Activated CD8-positive, alpha-beta memory T cell treated with anti-CD3 and anti-CD28 coated beads, Interleukin-2, amount 50 U/mL, for 1 hour (primary cell): ENCODE results near the gene CENPU.

Source experiments
- DNase-seq: peaks from one replicate; pipeline ENCODE4 v3.0.0-alpha.2; 2020; ENCODE audit errors: extremely low read depth

Gene CENPU

DNA sequence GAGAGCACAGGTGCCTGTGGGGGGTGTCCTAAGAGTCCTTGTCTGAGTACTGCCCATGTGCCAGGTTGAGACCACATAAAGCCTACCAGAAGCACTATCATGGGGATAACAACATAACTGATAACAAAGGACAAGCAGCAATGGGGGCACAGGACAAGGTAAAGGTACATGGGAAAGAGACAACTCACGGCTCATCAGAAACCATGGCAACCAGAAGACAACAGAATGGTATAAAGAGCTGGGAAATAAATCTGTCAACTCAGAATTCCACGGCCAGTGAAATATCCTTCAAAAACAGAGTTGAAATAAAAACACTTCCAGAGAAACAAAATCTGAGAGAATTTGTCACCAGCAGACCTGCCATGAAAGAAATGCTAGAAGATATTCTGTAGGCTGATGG, 20.0 kb downstream of the CENPU start:
- no peak for DNase-seq

- DNase-seq, result no peak
These were observed 21.6 kb downstream of the CENPU start for GRCh38 chr4:184712322-184712721.

DNA sequence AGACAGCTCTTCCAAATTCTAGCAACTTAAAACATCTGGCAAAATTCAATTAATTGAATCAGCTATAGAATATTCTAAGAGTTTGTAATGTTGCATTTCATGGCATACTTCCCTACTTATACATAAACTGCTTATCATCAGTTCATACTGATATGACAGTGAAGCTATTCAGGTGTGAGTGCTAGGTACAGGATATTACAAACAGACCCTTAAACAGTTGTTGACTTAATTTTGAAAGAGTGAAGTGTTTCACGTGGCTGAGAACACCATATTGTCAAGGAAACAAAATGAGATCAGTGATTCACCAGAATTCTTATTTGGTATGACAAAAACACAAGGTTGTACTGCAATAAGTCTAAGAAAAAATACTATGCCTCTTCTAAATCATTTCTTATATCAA, 27.4 kb downstream of the CENPU start:
- no peak for DNase-seq

DNA sequence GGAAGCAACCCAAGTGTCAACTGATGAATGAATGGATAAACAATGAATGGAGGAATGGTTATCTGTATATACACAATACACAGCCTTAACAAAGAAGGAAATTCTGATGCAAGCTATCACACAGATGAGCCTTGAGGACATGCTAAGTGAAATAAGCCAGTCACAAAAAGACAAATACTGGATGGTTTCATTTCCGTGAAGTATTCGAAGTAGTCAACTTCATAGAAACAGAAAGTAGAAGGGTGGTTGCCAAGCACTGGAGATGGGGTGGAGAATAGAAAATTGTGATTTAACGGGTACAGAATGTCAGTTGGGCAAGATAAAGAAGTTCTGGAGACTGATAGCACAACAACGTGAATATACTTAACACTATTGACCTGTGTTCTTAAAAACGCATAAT, 28.2 kb downstream of the CENPU start:
- no peak for DNase-seq

DNA sequence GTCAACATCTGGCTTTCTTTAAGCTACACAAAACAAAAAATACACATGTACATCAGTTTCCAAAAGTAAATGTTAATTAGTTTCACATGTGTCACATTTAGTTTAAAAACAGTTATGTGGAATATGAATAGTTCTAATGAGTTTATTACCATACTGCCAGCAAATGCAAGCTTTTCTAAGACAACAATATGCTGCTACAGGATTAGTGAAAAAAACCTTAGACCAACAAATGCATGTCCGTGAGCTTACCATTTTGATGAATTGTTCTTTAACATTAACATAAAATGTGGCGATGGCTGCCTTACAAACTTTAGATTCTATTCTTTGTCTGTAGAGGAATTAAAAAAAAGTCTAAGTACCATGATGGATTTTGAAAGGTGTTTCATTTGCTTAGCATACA, 31.8 kb downstream of the CENPU start:
- no peak for DNase-seq

DNA sequence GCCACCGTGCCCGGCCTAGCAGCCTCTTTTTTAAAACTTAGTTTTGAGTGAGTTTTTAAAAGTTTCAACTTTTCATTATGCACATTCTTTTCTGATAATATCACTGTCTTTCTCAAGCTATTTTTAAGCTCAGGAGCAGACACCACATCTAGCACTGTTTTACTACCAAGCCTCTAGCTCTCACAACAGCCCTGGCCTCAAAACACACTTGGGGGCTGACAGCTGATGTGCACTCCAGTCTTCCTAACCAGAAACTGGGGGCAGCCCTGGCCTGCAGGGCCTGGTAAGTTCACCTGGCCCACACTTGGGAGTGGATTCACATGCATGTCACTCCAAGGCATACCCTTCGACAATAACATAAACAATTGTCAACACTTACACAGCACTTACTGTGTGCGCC, 34.0 kb downstream of the CENPU start:
- no peak for DNase-seq

DNA sequence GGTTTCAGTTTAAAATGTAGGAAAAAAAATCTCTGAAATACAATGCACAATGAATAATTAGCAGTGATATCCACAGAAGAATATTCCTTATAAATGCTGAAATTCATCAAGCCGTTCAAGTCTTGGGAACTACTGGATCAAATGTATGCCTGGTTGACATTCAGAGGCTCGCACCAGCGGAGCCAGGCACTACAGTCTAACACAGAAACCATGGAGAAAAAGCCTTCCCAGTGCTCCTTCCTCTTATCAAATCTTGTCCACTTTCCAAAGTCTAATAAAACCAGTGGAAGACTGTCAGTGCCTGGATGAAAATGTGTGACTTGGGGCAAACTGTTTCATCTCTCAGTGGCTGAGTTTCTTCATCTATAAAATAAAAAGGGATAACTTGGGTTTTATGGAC, 35.9 kb downstream of the CENPU start:
- DNase-seq, result no peak

- DNase-seq, result no peak
These were observed 38.6 kb downstream of the CENPU start for GRCh38 chr4:184695178-184695896.

GRCh38 chr4:184694412-184694956, 39.4 kb downstream of the CENPU start:
- DNase-seq, result no peak

DNA sequence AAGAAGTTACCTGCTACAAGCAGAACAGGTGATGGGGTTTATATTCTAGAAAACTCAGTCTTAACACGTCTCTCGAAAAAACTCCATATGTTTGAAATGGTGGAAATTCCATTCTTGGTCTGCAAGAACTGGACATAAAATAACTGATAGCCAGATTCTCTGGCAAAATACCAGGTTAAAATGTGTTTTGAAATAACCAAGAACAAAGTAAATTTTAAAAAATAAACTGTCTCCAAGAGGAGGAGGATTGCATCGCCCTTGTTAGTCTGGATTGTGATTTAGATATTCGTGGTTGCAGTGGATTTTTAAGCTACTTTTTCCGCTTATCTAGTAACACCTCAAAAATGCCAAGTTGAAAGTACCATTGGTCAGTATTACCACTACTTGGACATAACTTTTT, 40.8 kb downstream of the CENPU start:
- no peak for DNase-seq

DNA sequence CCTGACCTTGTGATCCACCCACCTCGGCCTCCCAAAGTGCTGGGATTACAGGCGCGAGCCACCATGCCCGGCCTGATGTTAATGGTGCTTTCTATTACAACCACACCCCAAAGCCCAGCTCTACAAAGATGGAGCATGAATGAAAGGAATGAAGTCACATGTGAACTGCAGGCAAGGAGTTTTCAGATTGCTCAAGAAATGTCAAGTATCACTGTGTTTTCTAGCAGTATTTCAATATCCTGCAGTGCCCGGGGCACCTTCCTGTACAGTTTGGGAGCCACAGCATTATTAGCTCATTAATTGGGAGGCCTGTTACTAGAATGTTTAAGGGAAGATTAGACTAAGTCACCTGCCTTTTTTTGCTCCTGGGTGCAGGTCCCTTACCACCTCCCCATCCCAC, 44.2 kb downstream of the CENPU start:
- DNase-seq, result no peak

- no peak for DNase-seq
These were observed 45.4 kb downstream of the CENPU start for GRCh38 chr4:184688447-184688846.

- no peak for DNase-seq
These were observed 45.9 kb downstream of the CENPU start for GRCh38 chr4:184688005-184688404.

- DNase-seq, result no peak
These were observed 49.3 kb downstream of the CENPU start for GRCh38 chr4:184684491-184685189.

DNA sequence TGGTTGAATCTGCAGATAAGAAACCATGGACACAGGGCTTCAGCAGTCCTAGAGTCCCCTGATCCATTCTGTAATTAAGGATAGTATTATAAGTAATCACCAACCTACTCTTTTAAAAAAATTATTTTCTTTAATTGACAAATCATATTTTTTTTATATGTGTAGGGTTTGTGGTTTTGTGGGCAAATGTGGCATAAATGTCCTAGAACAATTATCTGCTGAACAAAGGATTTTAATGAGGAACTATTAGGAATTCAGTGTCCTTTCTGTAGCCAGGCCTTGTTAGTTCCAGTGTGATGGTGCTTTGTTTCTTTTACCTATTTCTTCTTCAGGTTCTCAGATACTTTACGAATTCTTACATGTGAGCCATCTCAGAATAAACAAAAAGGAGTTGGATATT, 52.0 kb downstream of the CENPU start:
- no peak for DNase-seq

GRCh38 chr4:184680698-184681097, 53.2 kb downstream of the CENPU start:
- DNase-seq, result no peak

GRCh38 chr4:184675821-184676492, 57.9 kb downstream of the CENPU start:
- no peak for DNase-seq

DNA sequence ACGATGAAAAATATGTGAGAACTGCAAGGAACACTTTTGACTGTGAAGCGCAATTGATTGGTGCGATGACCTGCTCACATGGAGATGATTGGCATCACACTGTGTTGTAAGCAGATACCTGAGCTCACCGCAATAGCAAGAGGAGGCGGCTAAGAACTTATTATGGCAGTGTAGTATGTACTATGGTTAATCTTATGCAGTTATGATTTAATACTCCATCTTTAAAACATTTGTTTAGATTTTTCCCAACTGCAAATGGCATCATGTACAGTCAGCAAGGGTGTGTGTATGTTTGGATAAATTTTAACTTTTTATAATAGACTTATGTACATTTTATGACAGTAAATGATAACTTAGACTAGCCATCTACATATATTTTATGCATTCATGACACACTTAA, 58.9 kb downstream of the CENPU start:
- DNase-seq, result no peak

DNA sequence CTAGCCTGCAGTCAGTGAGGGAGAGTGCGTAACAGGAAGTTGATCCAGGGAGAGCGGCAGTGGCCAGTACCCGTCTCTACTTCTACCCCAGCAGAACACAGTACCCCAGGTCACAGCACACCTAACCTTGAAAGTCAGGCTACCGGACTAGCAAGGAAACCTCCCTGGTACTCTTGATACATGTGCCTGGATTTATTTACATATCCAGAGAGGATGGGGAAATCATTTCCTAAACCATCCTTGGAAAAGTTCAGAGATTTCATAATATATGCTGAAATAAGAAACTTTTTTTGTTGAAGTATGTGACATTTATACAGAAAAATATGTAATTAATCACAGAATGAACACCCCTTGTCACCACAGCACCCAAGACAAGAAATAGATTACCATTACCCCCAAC, 59.9 kb downstream of the CENPU start:
- DNase-seq, result no peak

DNA sequence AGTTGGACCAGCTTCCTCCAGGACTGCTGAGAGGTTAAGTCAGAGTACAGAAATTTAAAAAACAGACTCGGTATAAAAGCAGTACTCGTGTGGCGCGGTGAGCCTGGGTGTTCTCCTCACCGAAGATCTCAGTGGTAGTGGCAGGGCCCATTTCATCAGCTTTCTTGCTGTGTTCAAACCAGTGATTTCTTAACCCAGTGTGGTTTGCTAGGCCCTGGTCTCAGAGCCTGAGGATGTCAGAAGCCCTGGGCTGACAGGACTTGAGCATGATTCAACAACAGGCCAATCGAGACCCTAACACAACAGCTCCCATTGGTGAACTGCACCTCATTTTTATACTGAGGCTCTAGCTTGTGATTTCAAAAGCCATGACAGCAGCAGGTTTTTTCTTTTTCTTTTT, 61.2 kb downstream of the CENPU start:
- DNase-seq, result no peak

- no peak for DNase-seq
These were observed 62.8 kb downstream of the CENPU start for GRCh38 chr4:184671101-184671500.

- DNase-seq, result no peak
These were observed 64.6 kb downstream of the CENPU start for GRCh38 chr4:184669251-184669650.
